Adrenal gland (tissue), 12 donors: ENCODE measurements around the gene ABCD4. TPM values are rescaled to one million over a fixed set of nuclear protein-coding genes. Genes with fewer than 3 reads are reported as not detected.

ENCODE experiments used
- DNase-seq, 7 donors: peaks; one replicate each; pipeline ENCODE4 v3.0.0-alpha.2; 2019 to 2020
- H3K27ac ChIP-seq, 5 donors: fragments of 200-600 bp; sonication (generic) in 4 of 5; 1 replicate in 3 of 5; 2 replicates in 2 of 5; pipeline versions ENCODE4 v1.5.1 to v1.8.0; 2016 to 2020; ENCODE audit warnings: mild to moderate bottlenecking in 1 of 5
- H3K27me3 ChIP-seq: fragments of 200-600 bp; 2 replicates; pipeline ENCODE4 v1.8.0; 2021
- H3K36me3 ChIP-seq, 2 donors: fragments of 200-600 bp; replicated peaks in 1 of 2; 1 replicate in 1 of 2; 2 replicates in 1 of 2; pipeline versions ENCODE4 v1.5.1 to v1.8.0; 2018 to 2022
- H3K4me1 ChIP-seq, 2 donors: fragments of 200-600 bp; replicated peaks in 1 of 2; 1 replicate in 1 of 2; 2 replicates in 1 of 2; pipeline versions ENCODE4 v1.5.1 to v1.8.0; 2018 to 2021
- H3K4me3 ChIP-seq, 4 donors: fragments of 200-600 bp; sonication (generic) in 3 of 4; one replicate each; pipeline ENCODE4 v1.5.1; 2016 to 2018
- H3K9me3 ChIP-seq, 3 donors: fragments of 200-600 bp; sonication (generic) in 1 of 3; replicated peaks in 1 of 3; 1 replicate in 2 of 3; 2 replicates in 1 of 3; pipeline versions ENCODE4 v1.5.1 to v1.8.0; 2016 to 2021
- POLR2A ChIP-seq, 2 donors: fragments of 450-650 bp; IDR thresholded peaks; one replicate each; pipeline ENCODE4 v1.6.1; 2017; ENCODE audit warnings: antibody characterized with exemption in 2 of 2, mild to moderate bottlenecking in 2 of 2, moderate library complexity in 1 of 2
- WGBS, 4 donors: extraction: QIAGEN DNeasy Blood & Tissue Kit in 2 of 4; methylation state at CpG; one replicate each; pipeline versions ENCODE4 v1.1.5 to v1.1.7; 2013 to 2017; 5-methylcytosine and 5-hydroxymethylcytosine counted together
- intact Hi-C, 2 donors: fragments of 100-400 bp; cut with DNase I; formaldehyde crosslinking; loops; one replicate each; pipeline versions ENCODE4 v1.14.1 to v1.15.0; 2022 to 2023
- polyA plus RNA-seq, 3 donors: library from polyadenylated mRNA; stranded (reverse); fragments of 200-250 nt in 2 of 3; fragments of 350-450 nt in 1 of 3; fragmentation: Illumina TruSeq in 1 of 3; extraction: RNeasy Lipid Tissue Mini Kit (QIAGEN cat#74804) in 1 of 3; gene quantifications; one replicate each; pipeline ENCODE4 v1.2.3, GENCODE V29; 2013 to 2014
- total RNA-seq, 9 donors: library from RNA; depleted of rRNA in 4 of 9; stranded (reverse); fragments of >200 nt in 4 of 9; fragments of 120-200 nt in 1 of 9; fragmentation: NEBNext Ultra II Directional in 1 of 9; extraction: Animal tissue kit (Norgen Biotek cat#: 25700) in 1 of 9; gene quantifications; one replicate each; pipeline versions ENCODE4 v1.1.0 to v1.2.4, GENCODE V29; 2013 to 2023
- TF ChIP-seq, protein P1 (sequence below), 6 experiments: fragments of 450-650 bp in 4 of 6; fragments of 200-600 bp in 2 of 6; sonication (generic) in 1 of 6; IDR thresholded peaks; 1 replicate in 5 of 6; 2 replicates in 1 of 6; pipeline versions ENCODE4 v1.5.1 to v1.8.0; 2016 to 2021; ENCODE audit warnings: antibody characterized with exemption in 6 of 6, mild to moderate bottlenecking in 2 of 6, moderate library complexity in 1 of 6
- donor health status: healthy with polysubstance abuse.
- donor health status: Bipolar disorder and iron deficiency.
- donor health status: DM: yes; HTN: yes; CAD: no.
- donor health status: DM: no; HTN: no; CAD: no.
- donor health status: DM: no; HTN: no; CAD: no.
- donor health status: DM: yes; HTN: yes; CAD: no.

The ABCD4 gene
- total and polyA plus RNA-seq, 12 donors, result 18.4 to 111 (median 57.9) TPM

DNA sequence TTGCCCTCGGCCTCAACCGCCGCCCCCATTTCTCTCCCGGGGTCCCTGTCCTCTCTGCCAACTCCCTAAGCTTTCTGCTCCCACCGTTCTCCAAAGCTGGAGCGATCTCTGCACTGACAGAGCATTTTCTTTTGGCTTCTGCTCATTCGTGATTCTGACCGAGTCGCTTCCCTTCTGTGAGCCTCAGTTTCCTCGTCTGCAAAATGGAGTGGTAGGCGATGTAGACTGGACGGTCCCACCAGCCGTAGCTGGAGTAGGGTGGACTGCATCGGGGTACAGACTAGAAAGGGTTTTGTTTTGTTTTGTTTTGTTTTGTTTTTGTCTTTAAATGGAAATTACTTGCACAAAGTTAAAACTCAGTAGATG, 61.1 kb downstream of the ABCD4 start:
- Histone ChIP-seq H3K9me3 (no peaks in the 10 kb centered on the region), H3K27me3 (peaks cover 83% of the 10 kb centered on the region), H3K4me1 (peaks cover 14 to 26% of the 10 kb centered on the region in 2 donors), H3K4me3 (no peak overlapping the region), H3K27ac (no peak overlapping the region), H3K36me3 (no peaks in the 10 kb centered on the region)
- WGBS, 4 donors, result 9 to 18% (median 11%) methylated on average over 14 of the region's 14 CpGs
- DNase-seq, result no peak
- no peak for TF ChIP-seq POLR2A (IDR thresholded peaks at IDR 0.05)
- TF ChIP-seq, protein P1, sequence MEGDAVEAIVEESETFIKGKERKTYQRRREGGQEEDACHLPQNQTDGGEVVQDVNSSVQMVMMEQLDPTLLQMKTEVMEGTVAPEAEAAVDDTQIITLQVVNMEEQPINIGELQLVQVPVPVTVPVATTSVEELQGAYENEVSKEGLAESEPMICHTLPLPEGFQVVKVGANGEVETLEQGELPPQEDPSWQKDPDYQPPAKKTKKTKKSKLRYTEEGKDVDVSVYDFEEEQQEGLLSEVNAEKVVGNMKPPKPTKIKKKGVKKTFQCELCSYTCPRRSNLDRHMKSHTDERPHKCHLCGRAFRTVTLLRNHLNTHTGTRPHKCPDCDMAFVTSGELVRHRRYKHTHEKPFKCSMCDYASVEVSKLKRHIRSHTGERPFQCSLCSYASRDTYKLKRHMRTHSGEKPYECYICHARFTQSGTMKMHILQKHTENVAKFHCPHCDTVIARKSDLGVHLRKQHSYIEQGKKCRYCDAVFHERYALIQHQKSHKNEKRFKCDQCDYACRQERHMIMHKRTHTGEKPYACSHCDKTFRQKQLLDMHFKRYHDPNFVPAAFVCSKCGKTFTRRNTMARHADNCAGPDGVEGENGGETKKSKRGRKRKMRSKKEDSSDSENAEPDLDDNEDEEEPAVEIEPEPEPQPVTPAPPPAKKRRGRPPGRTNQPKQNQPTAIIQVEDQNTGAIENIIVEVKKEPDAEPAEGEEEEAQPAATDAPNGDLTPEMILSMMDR (IDR thresholded peaks at IDR 0.05), result no peak
- intact Hi-C loops, result no loop called here

DNA sequence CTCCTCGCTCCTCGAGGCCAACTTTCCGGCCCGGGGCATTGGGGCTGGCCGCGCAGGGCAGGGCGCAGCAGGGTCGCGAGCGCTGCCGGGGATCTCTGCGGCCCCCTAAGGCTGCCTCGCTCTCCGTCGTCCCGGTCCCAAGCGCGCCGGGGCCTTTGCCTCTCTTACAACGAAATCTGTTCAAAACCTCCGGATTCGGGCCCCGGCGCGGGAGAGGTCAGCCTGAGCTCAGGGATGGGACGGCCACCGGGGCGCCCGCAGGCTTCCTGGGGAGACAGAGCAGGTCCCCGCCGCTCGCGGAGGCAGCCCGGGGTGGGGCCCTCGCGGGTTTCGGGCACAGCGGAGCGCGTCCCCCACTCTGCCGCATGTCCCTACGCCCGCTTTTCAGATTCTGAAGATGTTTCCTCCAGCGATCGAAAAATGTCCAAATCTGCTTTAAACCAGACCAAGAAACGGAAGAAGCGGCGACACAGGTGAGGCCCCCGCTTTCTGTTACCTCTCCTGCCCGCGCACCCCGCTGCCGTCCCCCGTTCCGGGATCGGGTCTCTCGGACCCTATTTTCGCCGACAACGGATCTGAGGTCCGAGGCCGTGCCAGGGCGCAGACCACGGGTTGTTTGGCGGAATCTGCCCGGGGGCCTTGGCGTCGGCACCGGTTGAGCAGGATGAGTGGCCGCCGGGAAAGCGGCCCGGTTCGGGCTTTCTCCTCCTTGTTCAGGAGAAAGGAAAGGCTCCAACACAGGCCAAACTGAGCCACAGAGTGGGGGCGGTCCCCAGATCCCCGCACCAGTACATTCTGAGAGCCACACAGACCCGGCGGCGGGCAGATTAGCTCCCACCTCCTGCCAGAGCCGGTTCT, 61.7 kb downstream of the ABCD4 start:
- no peaks in the 10 kb centered on the region for H3K9me3 ChIP-seq
- 4 to 5% (median 4%) methylated on average over 13 to 80 of the region's 80 CpGs for WGBS, 4 donors
- H3K36me3 ChIP-seq, result no peaks in the 10 kb centered on the region
- DNase-seq, result no peak
- H3K27me3 ChIP-seq, result peaks cover 81% of the 10 kb centered on the region
- H3K27ac ChIP-seq, result no peak overlapping the region
- no peak for TF ChIP-seq POLR2A (IDR thresholded peaks at IDR 0.05)
- TF ChIP-seq, protein P1 (IDR thresholded peaks at IDR 0.05), result no peak
- intact Hi-C loops, result no loop called here
- H3K4me1 ChIP-seq, result peaks cover 14 to 26% of the 10 kb centered on the region in 2 donors
- peak overlapping the region in 1 of 4 donors; percentile 44 for H3K4me3 ChIP-seq

DNA sequence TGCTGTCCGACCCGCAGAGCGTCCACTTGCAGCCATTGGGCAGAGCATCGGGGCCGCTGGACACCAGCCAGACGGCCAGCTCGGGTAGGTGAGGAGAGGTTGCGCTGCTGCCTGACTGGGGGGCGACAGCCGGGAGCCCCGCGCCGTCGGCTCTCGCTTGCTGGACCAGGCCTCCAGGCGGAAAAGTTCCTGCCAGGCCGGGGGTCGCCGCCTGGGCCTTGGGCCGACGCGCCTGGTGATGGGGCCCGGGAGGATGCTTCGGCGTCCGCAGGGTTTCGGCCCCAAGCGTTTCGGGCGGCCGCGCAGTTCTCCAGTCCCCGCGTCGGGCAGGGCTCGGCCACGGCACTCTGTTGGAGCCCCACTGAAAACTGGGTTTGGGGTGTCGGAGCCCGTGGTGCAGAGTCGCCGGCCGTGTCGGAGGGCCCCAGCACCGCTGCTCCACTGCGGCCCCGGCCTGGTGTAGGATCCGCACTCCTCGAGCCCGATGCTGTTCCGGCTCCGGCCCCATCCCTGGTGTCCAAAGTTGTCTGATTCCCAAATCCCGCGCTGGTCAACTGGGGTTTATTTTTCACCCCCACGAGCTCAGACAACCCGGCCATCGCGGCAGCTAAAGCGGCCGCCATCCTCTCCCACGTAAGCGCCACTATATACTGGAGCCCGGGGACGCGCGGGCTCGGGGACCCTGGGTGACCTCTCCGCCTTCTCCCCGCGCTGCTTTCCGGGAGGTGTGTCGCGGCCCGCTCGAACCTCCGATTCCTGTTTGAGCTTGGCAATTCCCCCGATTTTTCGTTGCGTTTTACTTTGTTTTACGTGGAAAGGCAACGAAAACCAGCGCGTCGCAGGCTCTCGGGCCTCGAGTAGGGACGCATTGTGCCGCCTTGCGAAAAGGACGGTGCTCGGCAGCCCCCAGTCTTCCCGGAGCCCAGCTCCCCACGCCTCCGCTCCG, 62.6 kb downstream of the ABCD4 start:
- no peak for TF ChIP-seq POLR2A (IDR thresholded peaks at IDR 0.05)
- TF ChIP-seq, protein P1 (IDR thresholded peaks at IDR 0.05), result no peak
- WGBS, 4 donors, result 5 to 7% (median 6%) methylated on average over 39 to 94 of the region's 94 CpGs
- H3K4me3 ChIP-seq, result peak overlapping the region in 1 of 4 donors; percentile 44
- H3K36me3 ChIP-seq, result no peaks in the 10 kb centered on the region
- intact Hi-C loops, result no loop called here
- peaks cover 73% of the 10 kb centered on the region for H3K27me3 ChIP-seq
- no peak for DNase-seq
- peaks cover 14 to 26% of the 10 kb centered on the region in 2 donors for H3K4me1 ChIP-seq
- H3K9me3 ChIP-seq, result no peaks in the 10 kb centered on the region
- H3K27ac ChIP-seq, result no peak overlapping the region
